Measurements from ENCODE around the gene TBX1. TPM values are rescaled to one million over a fixed set of nuclear protein-coding genes. Genes with fewer than 3 reads are reported as not detected.

TBX1 gene
- total RNA-seq, 3 donors from 2014 or later (not counting 1 experiment from before 2014, with no cell fraction given), result 2.0 to 4.6 (median 3.2) TPM

- Mint-ChIP-seq H3K27ac (no peak overlapping the region), H3K36me3 (no peaks in the 10 kb centered on the region), H3K27me3 (ENCODE audit: low read depth in 2 of 2) (peaks cover 14 to 23% of the 10 kb centered on the region in 2 donors), H3K9me3 (no peaks in the 10 kb centered on the region), H3K4me3 (no peak overlapping the region), H3K4me1 (no peaks in the 10 kb centered on the region)
- Histone ChIP-seq H3K36me3 (ENCODE audit: control insufficient read depth, insufficient read depth, low read length) (no peaks in the 10 kb centered on the region), H3K4me1 (ENCODE audit: control insufficient read depth, insufficient read depth, low read length) (peaks cover 3% of the 10 kb centered on the region), H3K4me3 (ENCODE audit: low read length) (no peak overlapping the region), H3K27ac (ENCODE audit: low read length) (no peak overlapping the region), H3K27me3 (ENCODE audit: control insufficient read depth, insufficient read depth, low read length) (peaks cover 17% of the 10 kb centered on the region), H3K9me3 (ENCODE audit: control insufficient read depth, insufficient read depth, low read length) (no peaks in the 10 kb centered on the region)
- DNase-seq, result no peak
- ATAC-seq, result no peak
- WGBS (ENCODE audit: insufficient coverage), result 89% methylated on average over 25 of the region's 27 CpGs
- intact Hi-C loops (cut with micrococcal nuclease), result no loop called here
- TF ChIP-seq, protein P1, sequence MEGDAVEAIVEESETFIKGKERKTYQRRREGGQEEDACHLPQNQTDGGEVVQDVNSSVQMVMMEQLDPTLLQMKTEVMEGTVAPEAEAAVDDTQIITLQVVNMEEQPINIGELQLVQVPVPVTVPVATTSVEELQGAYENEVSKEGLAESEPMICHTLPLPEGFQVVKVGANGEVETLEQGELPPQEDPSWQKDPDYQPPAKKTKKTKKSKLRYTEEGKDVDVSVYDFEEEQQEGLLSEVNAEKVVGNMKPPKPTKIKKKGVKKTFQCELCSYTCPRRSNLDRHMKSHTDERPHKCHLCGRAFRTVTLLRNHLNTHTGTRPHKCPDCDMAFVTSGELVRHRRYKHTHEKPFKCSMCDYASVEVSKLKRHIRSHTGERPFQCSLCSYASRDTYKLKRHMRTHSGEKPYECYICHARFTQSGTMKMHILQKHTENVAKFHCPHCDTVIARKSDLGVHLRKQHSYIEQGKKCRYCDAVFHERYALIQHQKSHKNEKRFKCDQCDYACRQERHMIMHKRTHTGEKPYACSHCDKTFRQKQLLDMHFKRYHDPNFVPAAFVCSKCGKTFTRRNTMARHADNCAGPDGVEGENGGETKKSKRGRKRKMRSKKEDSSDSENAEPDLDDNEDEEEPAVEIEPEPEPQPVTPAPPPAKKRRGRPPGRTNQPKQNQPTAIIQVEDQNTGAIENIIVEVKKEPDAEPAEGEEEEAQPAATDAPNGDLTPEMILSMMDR (IDR thresholded peaks at IDR 0.05), result no peak
These were observed 9.8 kb upstream of the TBX1 start for GRCh38 chr22:19750507-19751490.

- DNase-seq (no peak), ATAC-seq (no peak)
- Histone ChIP-seq H3K36me3 (ENCODE audit: control insufficient read depth, insufficient read depth, low read length) (no peaks in the 10 kb centered on the region), H3K27me3 (ENCODE audit: control insufficient read depth, insufficient read depth, low read length) (peaks cover 25% of the 10 kb centered on the region), H3K4me3 (ENCODE audit: low read length) (no peak overlapping the region), H3K27ac (ENCODE audit: low read length) (no peak overlapping the region), H3K4me1 (ENCODE audit: control insufficient read depth, insufficient read depth, low read length) (peaks cover 11% of the 10 kb centered on the region), H3K9me3 (ENCODE audit: control insufficient read depth, insufficient read depth, low read length) (no peaks in the 10 kb centered on the region)
- TF ChIP-seq, protein P1 (IDR thresholded peaks at IDR 0.05), result no peak
- Mint-ChIP-seq H3K27ac (no peak overlapping the region), H3K9me3 (no peaks in the 10 kb centered on the region), H3K27me3 (ENCODE audit: low read depth in 2 of 2) (peaks cover 19 to 23% of the 10 kb centered on the region in 2 donors), H3K4me1 (no peaks in the 10 kb centered on the region), H3K4me3 (no peak overlapping the region), H3K36me3 (no peaks in the 10 kb centered on the region)
- WGBS (ENCODE audit: insufficient coverage), result 87% methylated on average over 14 of the region's 14 CpGs
- intact Hi-C loops (cut with micrococcal nuclease), result no loop called here
These were observed 8.9 kb upstream of the TBX1 start for GRCh38 chr22:19751497-19752245.

DNA sequence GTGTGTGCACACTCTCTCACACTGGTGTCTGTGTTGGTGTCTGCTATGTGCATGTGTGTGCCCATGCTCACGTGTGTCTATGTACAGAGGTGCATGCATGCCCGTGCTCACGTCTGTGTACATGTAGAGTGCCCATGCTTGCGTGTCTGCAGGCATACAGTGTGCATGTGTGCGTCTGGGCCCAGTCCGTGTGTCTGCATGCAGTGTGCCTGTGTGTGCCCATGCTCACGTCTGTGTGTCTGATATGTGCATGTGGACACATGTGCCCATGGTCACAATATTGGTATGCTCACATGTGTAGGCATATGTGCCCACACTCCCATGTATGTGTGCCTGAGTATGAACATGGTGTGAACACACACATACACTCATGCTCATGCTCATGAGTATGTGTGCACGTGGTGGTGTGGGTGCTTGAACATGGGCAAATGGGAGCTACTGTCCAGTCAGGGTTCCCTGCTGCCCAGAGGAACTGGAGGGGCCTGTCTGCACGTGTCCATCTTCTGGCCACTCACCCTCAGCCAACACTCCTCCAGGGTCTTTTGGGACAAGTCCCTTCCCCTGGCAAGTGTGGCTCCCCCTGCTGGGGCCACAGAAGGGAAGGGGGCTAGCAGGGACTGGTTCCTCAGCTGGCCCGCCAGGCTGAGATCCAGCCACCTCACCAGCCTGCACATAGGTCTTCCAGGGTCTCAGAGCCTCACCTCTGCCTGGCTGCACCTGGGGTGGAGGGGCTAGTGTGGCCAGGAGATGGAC is 7.3 kb upstream of the TBX1 start:
- peaks cover 30% of the 10 kb centered on the region for H3K27me3 ChIP-seq (ENCODE audit: control insufficient read depth, insufficient read depth, low read length)
- WGBS (ENCODE audit: insufficient coverage), result 89% methylated on average over 10 of the region's 10 CpGs
- TF ChIP-seq, protein P1 (IDR thresholded peaks at IDR 0.05), result no peak

More for the DNA sequence above, 7.3 kb upstream of the TBX1 start:
- Mint-ChIP-seq H3K4me1 (peaks cover 0 to 9% of the 10 kb centered on the region in 2 donors), H3K4me3 (no peak overlapping the region), H3K9me3 (no peaks in the 10 kb centered on the region), H3K36me3 (no peaks in the 10 kb centered on the region), H3K27me3 (ENCODE audit: low read depth in 2 of 2) (peaks cover 31 to 35% of the 10 kb centered on the region in 2 donors), H3K27ac (no peak overlapping the region)
- Histone ChIP-seq H3K4me3 (ENCODE audit: low read length) (no peak overlapping the region), H3K9me3 (ENCODE audit: control insufficient read depth, insufficient read depth, low read length) (no peaks in the 10 kb centered on the region), H3K4me1 (ENCODE audit: control insufficient read depth, insufficient read depth, low read length) (peaks cover 18% of the 10 kb centered on the region), H3K36me3 (ENCODE audit: control insufficient read depth, insufficient read depth, low read length) (no peaks in the 10 kb centered on the region), H3K27ac (ENCODE audit: low read length) (no peak overlapping the region)
- ATAC-seq (no peak), DNase-seq (no peak)
- intact Hi-C loops (cut with micrococcal nuclease), result no loop called here
